Endothelial cell of umbilical vein (primary cell): Measurements from ENCODE around the gene MACROD2. TPM values are rescaled to one million over a fixed set of nuclear protein-coding genes. Genes with fewer than 3 reads are reported as not detected.

Experiments used
- BruUV-seq: library from RNA; stranded (reverse); fragments of 400-500 nt; replicated peaks from 2 replicates; lab custom pipeline; 2021; lab: Mats Ljungman, UMichigan
- CTCF ChIA-PET: fragments of 300-600, 350-600 bp; sonication (Branson Sonifier 250); formaldehyde crosslinking; loops from one replicate; lab custom pipeline; 2021; ENCODE audit warnings: antibody characterized with exemption, inconsistent platforms; lab: Charles Lee
- POLR2A ChIA-PET: fragments of 300-600, 350-600 bp; sonication (Branson Sonifier 250); formaldehyde crosslinking; loops from one replicate; lab custom pipeline; 2021; ENCODE audit warnings: antibody characterized with exemption, inconsistent platforms; lab: Charles Lee
- DNase-seq: peaks from one replicate; pipeline ENCODE4 v3.0.0-alpha.2; 2011; ENCODE audit warnings: low read depth, low spot score
- FAIRE-seq: peaks from 2 replicates; lab custom pipeline; 2011; peaks lifted over from hg19 to GRCh38; lab: Jason Lieb, UNC
- H2AFZ ChIP-seq: 2 replicates; pipeline ENCODE4 v1.6.0; 2012; ENCODE audit warnings: low read depth, low read length, control low read depth, inconsistent platforms
- H3K27ac ChIP-seq: 2 replicates; pipeline ENCODE4 v1.5.1; 2011; ENCODE audit warnings: low read depth, mild to moderate bottlenecking, control low read depth, low read length, moderate library complexity; ENCODE audit not compliant: insufficient read depth
- H3K27me3 ChIP-seq, 2 experiments: 2 replicates each; pipeline versions ENCODE4 v1.6.0 to v1.6.1; 2011; ENCODE audit warnings: low read length in 2 of 2, mixed read lengths in 1 of 2; ENCODE audit not compliant: control insufficient read depth in 2 of 2, insufficient read depth in 2 of 2
- H3K36me3 ChIP-seq, 2 experiments: 2 replicates in 1 of 2; 3 replicates in 1 of 2; pipeline ENCODE4 v1.5.1; 2011; ENCODE audit warnings: low read length in 2 of 2, mild to moderate bottlenecking in 1 of 2, moderate library complexity in 1 of 2; ENCODE audit not compliant: control insufficient read depth in 2 of 2, insufficient read depth in 2 of 2; ENCODE audit errors: extremely low read depth in 1 of 2
- H3K4me1 ChIP-seq: 3 replicates; pipeline ENCODE4 v1.5.1; 2011; ENCODE audit warnings: mild to moderate bottlenecking, low read length; ENCODE audit not compliant: control insufficient read depth, insufficient read depth; ENCODE audit errors: extremely low read depth
- H3K4me2 ChIP-seq: 2 replicates; pipeline ENCODE4 v1.6.1; 2011; ENCODE audit warnings: low read length, control low read depth, mixed read lengths; ENCODE audit not compliant: insufficient read depth
- H3K4me3 ChIP-seq, 3 experiments: fragments of 200-600 bp in 1 of 3; sonication (generic), shearing (Covaris generic) in 1 of 3; replicated peaks in 1 of 3; 2 replicates each; pipeline ENCODE4 v1.5.1; 2011 to 2016; ENCODE audit warnings: control low read depth in 3 of 3, low read length in 3 of 3, mild to moderate bottlenecking in 2 of 3, inconsistent platforms in 1 of 3, low read depth in 1 of 3, moderate library complexity in 1 of 3; ENCODE audit not compliant: insufficient read depth in 1 of 3
- H3K79me2 ChIP-seq: 2 replicates; pipeline ENCODE4 v1.6.0; 2012; ENCODE audit warnings: low read length, inconsistent platforms; ENCODE audit not compliant: control insufficient read depth, insufficient read depth
- H3K9ac ChIP-seq: replicated peaks from 2 replicates; pipeline ENCODE3; 2011; ENCODE audit warnings: low read length, control low read depth; ENCODE audit not compliant: insufficient read depth; ENCODE audit errors: extremely low read depth
- H3K9me1 ChIP-seq: replicated peaks from 3 replicates; pipeline ENCODE4 v1.6.0; 2011; ENCODE audit warnings: mild to moderate bottlenecking, low read length; ENCODE audit not compliant: control insufficient read depth, insufficient read depth; ENCODE audit errors: extremely low read depth
- H3K9me3 ChIP-seq: replicated peaks from 2 replicates; pipeline ENCODE4 v1.5.1; 2012; ENCODE audit warnings: low read length, inconsistent platforms; ENCODE audit not compliant: control insufficient read depth, insufficient read depth
- H4K20me1 ChIP-seq: replicated peaks from 2 replicates; pipeline ENCODE3; 2011; ENCODE audit warnings: mild to moderate bottlenecking, low read length; ENCODE audit not compliant: control insufficient read depth, insufficient read depth; ENCODE audit errors: extremely low read depth
- EZH2 ChIP-seq: IDR thresholded peaks from 2 replicates; pipeline ENCODE4 v1.6.1; 2012; ENCODE audit warnings: borderline replicate concordance, low read depth, mild to moderate bottlenecking, moderate library complexity, low read length, inconsistent platforms; ENCODE audit not compliant: severe bottlenecking
- FOS ChIP-seq: IDR thresholded peaks from 2 replicates; pipeline ENCODE4 v1.6.1; 2011; ENCODE audit warnings: mild to moderate bottlenecking, low read length, moderate library complexity, borderline replicate concordance; ENCODE audit not compliant: insufficient read depth
- GATA2 ChIP-seq: IDR thresholded peaks from 2 replicates; pipeline ENCODE4 v1.7.0; 2011; ENCODE audit warnings: low read depth, mild to moderate bottlenecking, moderate library complexity, mixed read lengths, low read length; ENCODE audit not compliant: insufficient read length, insufficient read depth
- JUN ChIP-seq: IDR thresholded peaks from 2 replicates; pipeline ENCODE4 v1.6.1; 2011; ENCODE audit warnings: borderline replicate concordance, low read depth; ENCODE audit not compliant: insufficient read length, insufficient read depth
- MYC ChIP-seq: IDR thresholded peaks from one replicate; pipeline ENCODE4 v1.6.1; 2011; ENCODE audit warnings: mild to moderate bottlenecking, low read depth, low read length
- POLR2A ChIP-seq: IDR thresholded peaks from 2 replicates; pipeline ENCODE4 v1.6.1; 2012; ENCODE audit warnings: low read depth, mild to moderate bottlenecking, control low read depth, low read length
- POLR2AphosphoS5 ChIP-seq: IDR thresholded peaks from 2 replicates; pipeline ENCODE4 v1.6.1; 2012; ENCODE audit warnings: low read depth, mild to moderate bottlenecking, control low read depth, low read length, moderate library complexity; ENCODE audit not compliant: insufficient read depth
- dilution Hi-C: fragments of 300-500 bp; cut with MboI; formaldehyde crosslinking; loops from one replicate; pipeline ENCODE4 v1.15.0; 2019; ENCODE audit warnings: low sequenced_read_pairs; ENCODE audit not compliant: extremely low pct_ligation_motif_present
- intact Hi-C: fragments of 100-400 bp; cut with micrococcal nuclease; formaldehyde crosslinking; loops from one replicate; pipeline ENCODE4 v1.10.0; 2022
- polyA plus RNA-seq, 4 experiments: library from polyadenylated mRNA; depleted of rRNA in 3 of 4; stranded (reverse) in 3 of 4; unstranded in 1 of 4; fragments of >200 nt; gene quantifications; 2 replicates each; pipeline versions ENCODE4 v1.2.1 to v1.2.3, GENCODE V29; 2011 to 2012; ENCODE audit warnings: missing spikeins in 1 of 4
- total RNA-seq: library from RNA; stranded (reverse); gene quantifications from 2 replicates; pipeline ENCODE4 v1.2.3, GENCODE V29; 2021
- TF ChIP-seq, protein P1 (sequence below): IDR thresholded peaks from 2 replicates; pipeline ENCODE4 v1.6.1; 2011; ENCODE audit not compliant: insufficient read depth, insufficient read length
- TF ChIP-seq, protein P2 (sequence below), 2 donors: IDR thresholded peaks; 1 replicate in 1 of 2; 2 replicates in 1 of 2; pipeline ENCODE4 v1.5.1; 2011; ENCODE audit warnings: low read length in 2 of 2, mild to moderate bottlenecking in 2 of 2, moderate library complexity in 2 of 2, control low read depth in 1 of 2, inconsistent platforms in 1 of 2, low read depth in 1 of 2; ENCODE audit not compliant: insufficient read depth in 1 of 2; ENCODE audit errors: extremely low read depth in 1 of 2

Gene MACROD2
- total and polyA plus RNA-seq, 2 donors (not counting 3 experiments of a cell fraction or from before 2014, with no cell fraction given) = 0.11 to 0.73 TPM

DNA sequence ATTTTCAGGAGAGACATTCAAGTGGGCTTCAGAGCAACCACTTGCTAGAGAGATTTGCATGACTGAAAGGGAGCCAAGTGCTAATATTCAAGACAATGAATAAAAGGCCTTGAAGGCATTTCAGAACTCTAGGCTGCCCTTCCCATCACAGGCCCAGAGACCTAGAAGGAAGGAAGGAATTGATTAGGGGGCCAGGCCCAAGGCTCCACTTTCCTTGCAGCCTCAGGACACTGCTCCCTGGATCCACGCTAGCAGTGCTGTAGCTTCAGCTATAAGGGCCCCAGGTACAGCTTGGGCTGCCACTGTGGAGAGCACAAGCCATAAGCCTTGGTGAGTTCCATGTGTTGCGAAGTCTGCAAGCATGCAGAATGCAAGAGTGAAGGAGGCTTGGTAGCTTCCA, 1074.0 kb downstream of the MACROD2 start:
- intact Hi-C loops (no loop called here), dilution Hi-C loops (no loop called here)
- H3K79me2 ChIP-seq = no peaks in the 10 kb centered on the region
- CTCF ChIA-PET = interaction anchor here (1.4 kb wide), 1 partner anchor 9 kb away, joined by 5 read pairs; no protein-coding TSS in a partner anchor
- H3K9ac ChIP-seq = no peak overlapping the region
- no TSS peak for BruUV-seq
- no peaks in the 10 kb centered on the region for H4K20me1 ChIP-seq
- H3K9me1 ChIP-seq = no peaks in the 10 kb centered on the region
- no peak for DNase-seq
- H3K4me3 ChIP-seq = no peak overlapping the region
- no peak for TF ChIP-seq FOS
- TF ChIP-seq POLR2A = no peak
- TF ChIP-seq, protein P1, sequence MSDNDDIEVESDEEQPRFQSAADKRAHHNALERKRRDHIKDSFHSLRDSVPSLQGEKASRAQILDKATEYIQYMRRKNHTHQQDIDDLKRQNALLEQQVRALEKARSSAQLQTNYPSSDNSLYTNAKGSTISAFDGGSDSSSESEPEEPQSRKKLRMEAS = no peak
- no peak for TF ChIP-seq EZH2
- TF ChIP-seq, protein P2, sequence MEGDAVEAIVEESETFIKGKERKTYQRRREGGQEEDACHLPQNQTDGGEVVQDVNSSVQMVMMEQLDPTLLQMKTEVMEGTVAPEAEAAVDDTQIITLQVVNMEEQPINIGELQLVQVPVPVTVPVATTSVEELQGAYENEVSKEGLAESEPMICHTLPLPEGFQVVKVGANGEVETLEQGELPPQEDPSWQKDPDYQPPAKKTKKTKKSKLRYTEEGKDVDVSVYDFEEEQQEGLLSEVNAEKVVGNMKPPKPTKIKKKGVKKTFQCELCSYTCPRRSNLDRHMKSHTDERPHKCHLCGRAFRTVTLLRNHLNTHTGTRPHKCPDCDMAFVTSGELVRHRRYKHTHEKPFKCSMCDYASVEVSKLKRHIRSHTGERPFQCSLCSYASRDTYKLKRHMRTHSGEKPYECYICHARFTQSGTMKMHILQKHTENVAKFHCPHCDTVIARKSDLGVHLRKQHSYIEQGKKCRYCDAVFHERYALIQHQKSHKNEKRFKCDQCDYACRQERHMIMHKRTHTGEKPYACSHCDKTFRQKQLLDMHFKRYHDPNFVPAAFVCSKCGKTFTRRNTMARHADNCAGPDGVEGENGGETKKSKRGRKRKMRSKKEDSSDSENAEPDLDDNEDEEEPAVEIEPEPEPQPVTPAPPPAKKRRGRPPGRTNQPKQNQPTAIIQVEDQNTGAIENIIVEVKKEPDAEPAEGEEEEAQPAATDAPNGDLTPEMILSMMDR (IDR thresholded peaks at IDR 0.05; ENCODE audit: extremely low read depth in 1 of 2, insufficient read depth in 1 of 2, low read depth in 1 of 2, low read length in 2 of 2) = no peak
- no peak for TF ChIP-seq MYC
- no peak for TF ChIP-seq GATA2
- TF ChIP-seq JUN = no peak
- TF ChIP-seq POLR2AphosphoS5 = no peak
- no peak for FAIRE-seq
- no peak overlapping the region for H3K4me2 ChIP-seq
- POLR2A ChIA-PET = no interaction called here
- no peak overlapping the region for H3K27ac ChIP-seq
- no peaks in the 10 kb centered on the region for H3K27me3 ChIP-seq
- H2AFZ ChIP-seq = no peak overlapping the region
- no peaks in the 10 kb centered on the region for H3K9me3 ChIP-seq
- H3K4me1 ChIP-seq = no peaks in the 10 kb centered on the region
- no peaks in the 10 kb centered on the region for H3K36me3 ChIP-seq
